LoVo (cell line): ENCODE measurements around the gene ALK.
A peak's percentile ranks its signal among the peaks of the same experiment; 100 is the strongest.

Source experiments
- DNase-seq: peaks from one replicate; pipeline ENCODE4 v3.0.0-alpha.2; 2016; ENCODE audit warnings: low spot score

Gene ALK

DNA sequence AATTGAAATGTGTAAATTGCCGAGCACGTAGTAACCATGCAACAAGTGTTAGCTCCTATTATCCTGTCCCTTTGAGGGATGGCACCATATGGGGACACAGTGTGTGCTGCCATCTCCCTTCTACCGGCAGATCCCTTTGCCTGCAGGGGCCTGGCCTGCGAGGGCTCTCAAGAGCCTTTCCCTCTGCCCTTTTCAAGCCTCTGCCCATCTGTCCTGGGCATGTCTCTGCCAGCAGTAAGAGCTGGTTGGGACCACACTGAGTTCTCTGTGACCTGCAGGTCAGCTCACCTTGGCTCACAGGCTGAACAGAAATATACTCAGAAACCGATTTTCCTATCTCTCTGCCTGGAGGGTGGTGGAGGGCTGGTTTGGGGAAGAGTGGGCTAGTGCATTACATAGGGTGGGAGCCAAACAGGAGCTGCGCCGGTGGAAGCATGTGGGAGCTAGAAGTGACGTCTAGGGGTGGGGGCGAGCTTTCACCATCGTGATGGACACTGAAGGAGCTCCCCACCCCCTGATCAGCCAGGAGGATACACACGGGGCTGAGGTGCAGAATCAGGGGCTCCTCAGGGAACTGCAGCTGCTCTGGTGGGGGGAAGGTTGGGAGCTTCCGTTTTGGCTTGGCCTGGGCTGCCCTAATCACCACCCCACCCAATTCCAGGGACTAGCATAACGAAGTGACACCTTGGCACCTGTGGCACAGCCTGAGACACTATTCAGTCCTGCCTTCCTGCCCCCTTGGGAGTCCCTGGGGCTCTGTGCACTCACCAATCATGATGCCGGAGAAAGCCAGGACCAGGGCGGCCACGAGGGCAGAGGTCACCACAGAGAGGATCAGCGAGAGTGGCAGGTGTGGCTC lies 696.5 kb downstream of the ALK start:
- DNase-seq: no peak

DNA sequence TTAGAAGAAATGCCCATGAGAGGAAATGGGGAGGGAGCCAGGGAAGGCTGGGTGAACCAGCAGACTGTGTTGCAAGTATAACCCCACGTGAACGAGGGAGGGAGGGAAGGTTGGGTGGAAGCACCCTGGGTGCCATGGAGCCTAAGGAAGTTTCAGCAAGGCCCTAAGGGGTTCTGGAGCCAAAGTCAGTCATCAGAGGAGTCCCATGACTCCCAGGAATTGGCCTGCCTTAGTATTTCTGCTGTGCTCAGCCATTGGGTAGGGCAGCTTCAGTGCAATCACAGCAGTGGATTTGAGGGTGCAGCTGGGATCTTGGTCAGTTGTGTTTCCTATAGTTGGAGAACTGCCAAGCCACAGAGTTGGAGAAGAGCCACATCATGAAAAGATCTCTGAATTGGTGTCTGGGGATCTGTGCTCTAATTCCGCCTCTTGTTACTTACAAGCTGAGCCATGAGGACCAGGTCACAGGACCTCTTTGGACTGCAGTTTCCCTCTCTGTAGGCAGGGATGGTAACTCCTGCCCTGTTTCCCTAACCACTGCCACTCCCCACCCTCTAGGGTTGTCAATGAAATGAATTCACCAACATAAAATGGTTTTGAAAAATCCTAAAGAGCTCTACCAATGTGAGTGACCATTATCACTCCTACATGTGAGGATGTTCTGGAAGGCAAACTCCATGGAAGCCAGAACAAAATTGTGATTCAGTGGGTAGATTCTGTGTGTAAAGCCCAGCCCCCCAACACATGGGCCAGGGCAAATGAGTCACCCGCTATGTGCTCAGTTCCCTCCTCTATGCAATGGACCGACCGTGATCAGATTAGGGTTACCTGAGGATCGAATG lies 697.3 kb downstream of the ALK start:
- DNase-seq: peak; percentile 43

DNA sequence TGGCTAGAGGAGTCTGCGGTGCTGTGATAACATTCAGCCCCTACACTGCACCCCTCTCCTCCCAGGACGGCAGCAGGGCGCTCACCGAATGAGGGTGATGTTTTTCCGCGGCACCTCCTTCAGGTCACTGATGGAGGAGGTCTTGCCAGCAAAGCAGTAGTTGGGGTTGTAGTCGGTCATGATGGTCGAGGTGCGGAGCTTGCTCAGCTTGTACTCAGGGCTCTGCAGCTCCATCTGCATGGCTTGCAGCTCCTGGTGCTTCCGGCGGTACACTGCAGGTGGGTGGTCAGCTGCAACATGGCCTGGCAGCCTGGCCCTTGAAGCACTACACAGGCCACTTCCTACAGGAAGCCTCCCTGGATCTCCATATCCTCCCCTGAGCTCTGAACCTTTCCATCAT lies 698.1 kb downstream of the ALK start:
- no peak for DNase-seq

DNA sequence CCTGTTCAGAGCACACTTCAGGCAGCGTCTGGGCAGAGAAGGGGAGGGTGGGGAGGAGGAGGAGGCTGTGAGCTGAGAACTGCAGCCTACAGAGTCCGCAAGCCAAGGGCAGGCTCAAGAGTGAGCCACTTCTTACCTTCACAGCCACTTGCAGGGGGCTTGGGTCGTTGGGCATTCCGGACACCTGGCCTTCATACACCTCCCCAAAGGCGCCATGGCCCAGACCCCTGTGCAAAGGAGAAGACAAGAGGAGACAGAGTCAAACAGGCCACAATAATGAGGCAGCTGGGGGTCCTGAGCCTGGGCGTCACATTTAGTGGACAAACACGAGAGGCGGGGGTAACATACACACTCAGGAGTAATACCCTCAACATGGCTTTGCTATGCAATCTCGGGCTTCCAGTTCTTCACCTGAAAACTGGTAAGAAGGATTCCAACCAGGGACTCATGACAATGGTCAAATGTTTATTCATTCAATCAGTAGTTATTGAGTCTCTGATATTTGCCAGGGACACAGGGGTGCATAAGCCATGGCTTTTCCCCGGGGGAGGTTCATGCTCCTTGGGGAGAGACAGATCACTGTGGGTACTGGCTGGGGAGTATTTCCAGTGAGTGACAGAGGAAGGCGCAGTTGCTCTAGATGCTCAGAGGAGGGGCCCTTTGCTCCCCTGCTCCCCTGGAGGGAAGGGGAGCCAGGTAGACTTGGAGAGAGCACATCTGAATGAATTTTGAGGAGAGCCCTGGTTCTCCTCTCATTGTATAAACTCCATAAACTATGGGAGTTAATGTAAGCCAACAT lies 698.8 kb downstream of the ALK start:
- no peak for DNase-seq

DNA sequence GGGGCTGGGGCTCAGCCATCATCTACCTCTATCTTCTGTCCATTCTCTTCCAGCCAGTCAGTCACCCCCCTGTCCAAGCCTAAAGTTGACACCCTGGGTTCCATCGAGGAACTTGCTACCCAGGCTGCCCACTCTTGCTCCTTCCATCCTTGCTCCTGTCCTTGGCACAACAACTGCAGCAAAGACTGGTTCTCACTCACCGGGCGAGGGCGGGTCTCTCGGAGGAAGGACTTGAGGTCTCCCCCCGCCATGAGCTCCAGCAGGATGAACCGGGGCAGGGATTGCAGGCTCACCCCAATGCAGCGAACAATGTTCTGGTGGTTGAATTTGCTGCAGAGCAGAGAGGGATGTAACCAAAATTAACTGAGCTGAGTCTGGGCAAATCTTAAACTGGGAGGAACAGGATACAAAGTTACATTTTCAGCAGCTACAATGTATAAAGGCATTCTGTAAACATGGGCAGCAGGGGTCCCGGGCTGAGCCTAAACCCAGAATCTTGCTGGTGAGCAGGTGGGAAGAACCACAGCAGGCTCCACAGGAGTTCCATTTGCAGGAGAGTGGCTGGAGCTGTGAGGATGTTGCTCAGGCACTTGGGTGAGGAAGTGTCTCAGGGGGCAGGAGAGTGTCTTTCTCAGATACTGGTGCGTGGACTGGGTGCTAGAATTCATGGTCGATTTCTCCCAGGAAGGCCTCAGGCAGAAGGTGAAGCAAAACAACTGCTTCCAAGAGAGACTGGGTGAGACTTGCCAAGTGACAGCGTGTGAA lies 700.7 kb downstream of the ALK start:
- no peak for DNase-seq

DNA sequence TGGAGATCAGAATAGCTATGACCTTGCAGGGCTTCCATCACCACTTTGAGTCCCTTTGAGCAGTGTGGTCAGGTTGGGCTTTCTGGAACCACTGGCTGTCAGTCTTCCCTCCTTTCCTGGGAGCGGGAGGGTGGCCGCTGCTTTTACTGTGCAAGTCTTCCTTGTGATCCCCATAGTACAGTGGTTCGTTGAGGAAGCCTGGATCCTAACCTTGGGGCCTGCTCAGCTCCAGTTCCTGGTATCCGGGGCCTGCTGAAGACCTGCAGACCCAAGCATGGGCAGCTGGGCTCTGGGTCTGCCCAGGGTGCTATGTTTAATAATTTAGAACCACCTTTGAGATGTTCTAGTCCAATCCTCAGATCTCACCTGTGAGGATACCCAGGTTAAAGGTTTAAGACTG lies 702.0 kb downstream of the ALK start:
- DNase-seq: no peak

DNA sequence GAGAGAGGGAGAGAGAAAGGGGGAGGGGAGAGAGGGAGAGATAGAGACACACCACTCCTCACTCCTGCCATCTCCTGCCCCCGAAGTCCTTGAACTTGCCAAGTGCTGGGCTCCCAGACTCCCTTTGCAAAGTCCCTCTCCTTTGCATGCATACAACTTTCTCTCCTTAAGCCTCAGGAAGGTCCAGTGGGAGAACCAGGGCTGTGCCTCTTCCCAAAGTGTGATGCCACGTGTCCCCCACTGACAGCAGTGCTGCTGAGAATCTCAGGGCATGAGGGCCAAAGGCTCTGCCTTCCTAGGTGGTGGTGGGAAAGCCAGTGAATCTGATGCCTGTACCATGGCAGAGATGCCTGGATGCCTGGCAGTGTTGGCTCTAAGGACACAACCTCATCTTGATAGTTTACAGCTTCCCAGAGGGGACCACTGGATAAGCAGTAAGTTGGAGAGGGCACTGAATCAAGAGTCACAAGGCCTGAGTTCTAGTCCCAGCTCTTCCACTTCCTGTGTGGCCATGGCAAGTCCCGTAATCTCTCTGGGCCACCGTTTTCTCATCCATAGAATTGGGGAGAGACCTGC lies 702.7 kb downstream of the ALK start:
- no peak for DNase-seq

DNA sequence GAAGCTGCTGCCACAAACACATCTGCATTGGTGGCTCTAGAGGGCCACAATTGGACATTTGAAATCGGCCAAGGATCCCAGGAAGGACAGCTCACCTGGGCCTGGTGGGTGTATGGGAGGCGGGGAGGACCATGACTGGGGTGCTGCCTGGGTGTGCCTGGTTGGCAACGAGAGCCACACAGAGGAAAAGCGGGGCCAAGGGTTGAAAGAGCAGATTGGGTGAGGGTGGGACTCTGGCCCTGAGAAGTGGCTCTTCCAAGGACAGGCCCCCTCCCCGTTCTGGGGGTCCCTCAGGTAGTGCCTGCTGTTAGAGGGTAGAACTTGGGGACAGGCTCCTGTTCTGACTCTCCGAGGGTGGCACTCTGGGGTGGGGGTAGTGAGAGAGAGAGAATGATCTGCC lies 703.3 kb downstream of the ALK start:
- DNase-seq: no peak

DNA sequence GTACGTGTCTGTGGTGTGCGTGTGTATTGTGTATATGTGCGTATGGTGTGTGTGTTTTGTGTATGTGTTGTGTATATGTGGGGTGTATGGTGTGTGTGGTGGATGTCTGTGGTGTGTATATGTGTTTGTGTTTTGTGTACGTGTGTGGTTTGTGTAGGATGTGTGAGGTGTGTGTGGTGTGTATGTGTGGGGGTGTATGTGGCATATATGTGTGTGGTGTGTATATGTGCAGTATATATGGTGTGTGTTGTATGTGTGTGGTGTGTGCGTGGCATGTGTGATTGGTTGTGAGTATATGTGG lies 704.8 kb downstream of the ALK start:
- no peak for DNase-seq

DNA sequence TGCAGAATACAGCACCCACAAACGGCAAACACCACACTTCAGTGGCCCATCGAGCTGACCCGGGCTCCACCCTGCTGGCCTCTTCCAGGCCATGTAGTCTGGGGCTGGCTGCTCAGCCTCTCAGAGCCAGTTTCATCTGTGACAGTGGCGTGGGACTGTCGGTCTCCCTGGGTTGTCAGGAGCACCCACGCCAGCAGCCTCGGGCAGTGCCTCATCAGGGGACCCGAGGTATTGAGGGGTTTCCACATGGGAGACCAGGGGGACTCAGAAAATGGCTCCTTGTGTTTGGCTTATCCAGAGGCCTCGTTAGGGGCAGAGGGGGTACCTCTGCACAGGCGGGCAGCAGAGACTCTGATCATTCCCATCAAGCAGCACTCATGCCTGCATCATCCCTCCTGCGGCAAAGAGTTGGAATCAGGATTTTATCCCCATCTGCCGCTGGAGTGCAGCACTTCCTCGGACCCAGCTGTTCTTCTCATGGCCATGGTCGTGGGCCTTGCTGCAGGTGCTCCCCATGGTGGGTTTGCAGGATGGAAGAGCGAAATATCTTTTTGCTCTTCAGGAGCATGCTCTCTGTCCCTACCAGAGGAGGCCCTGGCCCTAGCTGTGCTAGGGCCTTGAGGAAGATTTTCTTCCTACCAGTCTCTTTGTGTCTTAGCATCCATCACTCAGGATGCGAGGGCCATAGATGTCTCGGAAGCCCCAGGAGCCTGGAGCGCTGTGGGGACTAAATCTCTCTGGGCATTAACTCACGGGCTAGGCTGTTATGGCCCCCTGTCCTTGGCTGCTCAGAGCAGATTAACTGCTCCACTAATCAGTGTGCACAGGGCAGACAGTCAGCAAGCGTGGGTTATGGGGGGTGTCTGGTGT lies 705.4 kb downstream of the ALK start:
- no peak for DNase-seq

DNA sequence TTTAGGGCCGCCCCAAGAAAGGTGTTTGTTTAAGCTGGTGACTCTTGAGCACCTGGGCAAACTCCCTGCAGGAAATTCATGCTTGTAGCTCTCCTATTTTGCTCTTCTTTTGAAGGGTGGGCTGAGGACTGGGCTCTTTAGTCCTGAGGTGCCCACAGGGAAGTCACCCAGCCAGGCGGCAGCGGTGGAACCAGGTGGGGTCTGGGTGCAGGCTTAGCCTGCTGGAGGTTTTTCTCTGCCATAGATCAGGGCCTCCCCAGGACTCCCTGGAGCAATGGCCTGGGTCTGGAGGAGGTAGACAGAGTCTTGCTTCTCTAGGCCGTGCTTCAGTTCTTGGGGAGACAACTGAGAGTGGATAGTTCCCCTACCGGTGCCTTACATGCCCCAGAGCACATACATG lies 706.3 kb downstream of the ALK start:
- DNase-seq: no peak

DNA sequence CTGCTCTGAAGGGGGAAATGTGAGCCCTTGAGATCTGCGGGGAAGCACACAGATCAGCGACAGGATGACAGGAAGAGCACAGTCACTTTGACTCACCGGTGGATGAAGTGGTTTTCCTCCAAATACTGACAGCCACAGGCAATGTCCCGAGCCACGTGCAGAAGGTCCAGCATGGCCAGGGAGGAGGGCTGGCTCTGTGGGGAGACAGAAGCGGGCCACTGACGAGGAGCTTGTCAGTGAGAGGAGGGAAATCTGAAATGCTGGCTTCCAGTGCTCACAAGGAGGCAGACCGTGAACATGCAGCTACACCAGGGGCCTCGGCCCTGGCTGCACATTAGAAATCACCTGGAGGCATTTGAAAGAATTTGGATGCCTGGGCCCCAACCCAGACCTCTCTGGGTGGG lies 707.5 kb downstream of the ALK start:
- DNase-seq: no peak

DNA sequence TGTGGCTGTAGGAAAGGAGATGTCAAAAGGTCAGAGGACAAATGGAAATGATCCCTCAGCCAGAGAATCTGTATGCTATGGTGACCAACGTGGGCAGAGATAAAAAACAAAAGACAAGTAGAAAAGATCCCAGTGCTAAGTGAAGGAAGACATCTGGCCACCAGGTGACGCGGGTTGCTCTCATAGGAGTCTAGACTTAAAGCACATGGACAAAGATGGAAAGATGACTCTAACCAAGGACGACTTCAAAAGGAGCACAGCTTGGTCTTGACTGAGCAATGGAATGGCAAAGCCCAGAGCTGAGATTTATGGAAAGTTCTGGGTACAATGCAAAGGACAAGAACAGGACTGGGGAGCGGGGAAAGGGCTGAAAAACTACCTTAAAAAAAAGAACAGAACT lies 709.4 kb downstream of the ALK start:
- DNase-seq: no peak

DNA sequence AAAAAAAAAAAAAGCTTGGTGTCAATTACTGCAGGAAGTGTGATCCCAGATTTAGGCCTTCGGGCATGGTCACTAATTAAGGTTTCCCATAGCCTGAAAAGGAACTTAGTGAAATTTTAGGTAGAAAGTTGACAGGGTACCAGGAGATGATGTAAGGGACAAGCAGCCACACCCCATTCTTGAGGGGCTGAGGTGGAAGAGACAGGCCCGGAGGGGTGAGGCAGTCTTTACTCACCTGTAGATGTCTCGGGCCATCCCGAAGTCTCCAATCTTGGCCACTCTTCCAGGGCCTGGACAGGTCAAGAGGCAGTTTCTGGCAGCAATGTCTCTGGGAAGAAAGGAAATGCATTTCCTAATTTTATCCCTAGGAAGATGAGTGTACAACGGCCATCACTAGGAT lies 711.8 kb downstream of the ALK start:
- DNase-seq: no peak

DNA sequence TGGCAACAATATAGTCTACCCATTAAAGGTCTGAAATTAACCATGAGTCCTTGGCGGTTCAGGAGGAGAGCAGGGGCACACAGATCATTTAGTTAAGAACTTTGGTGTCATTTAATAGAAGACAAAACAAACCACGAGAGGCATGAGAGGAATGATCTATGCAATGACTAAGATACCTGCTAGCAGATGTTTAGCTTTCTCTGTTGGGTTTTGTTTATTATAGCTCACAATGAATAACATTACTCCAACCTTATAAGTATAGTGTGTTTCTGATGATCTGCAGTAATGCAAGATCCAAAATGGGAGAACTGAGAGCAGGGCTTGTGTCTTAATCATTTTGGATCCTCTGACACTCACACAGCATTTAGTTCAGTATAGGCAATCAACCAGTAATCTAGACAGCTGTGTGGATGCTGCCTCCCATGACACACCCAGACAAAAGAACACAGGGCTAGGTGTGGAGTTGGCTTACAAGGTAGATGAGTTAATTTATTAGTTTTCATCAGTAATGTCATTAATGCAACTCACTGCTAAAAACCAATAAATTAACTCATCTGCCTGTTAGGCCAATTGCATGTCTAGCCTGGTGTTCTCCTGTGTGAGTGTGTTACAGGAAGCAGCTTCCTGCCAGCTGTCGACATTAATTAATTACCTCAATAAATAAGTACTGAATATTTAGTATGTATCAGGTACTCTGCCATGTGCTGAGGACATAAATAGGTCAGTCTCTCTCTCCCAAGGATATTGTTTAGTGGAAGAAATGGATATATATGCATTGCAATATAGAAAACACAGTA lies 713.8 kb downstream of the ALK start:
- no peak for DNase-seq

DNA sequence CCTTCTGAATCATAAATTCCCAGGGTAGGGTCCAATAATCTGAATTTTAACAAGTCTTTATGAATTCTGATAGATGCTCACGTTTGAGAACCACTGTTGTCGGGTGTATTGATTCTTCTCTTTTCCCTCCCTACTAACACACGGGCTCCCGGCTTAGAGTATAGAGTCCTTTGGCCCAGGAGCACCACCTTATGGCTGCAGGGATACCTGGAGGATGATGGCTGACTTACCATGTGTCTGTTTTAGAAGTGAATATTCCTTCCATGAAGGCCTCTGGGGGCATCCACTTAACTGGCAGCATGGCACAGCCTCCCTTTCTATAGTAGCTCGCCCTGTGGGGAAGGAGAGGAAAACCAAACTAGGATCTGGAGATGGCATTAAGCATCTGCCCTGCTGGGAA lies 714.4 kb downstream of the ALK start:
- no peak for DNase-seq

DNA sequence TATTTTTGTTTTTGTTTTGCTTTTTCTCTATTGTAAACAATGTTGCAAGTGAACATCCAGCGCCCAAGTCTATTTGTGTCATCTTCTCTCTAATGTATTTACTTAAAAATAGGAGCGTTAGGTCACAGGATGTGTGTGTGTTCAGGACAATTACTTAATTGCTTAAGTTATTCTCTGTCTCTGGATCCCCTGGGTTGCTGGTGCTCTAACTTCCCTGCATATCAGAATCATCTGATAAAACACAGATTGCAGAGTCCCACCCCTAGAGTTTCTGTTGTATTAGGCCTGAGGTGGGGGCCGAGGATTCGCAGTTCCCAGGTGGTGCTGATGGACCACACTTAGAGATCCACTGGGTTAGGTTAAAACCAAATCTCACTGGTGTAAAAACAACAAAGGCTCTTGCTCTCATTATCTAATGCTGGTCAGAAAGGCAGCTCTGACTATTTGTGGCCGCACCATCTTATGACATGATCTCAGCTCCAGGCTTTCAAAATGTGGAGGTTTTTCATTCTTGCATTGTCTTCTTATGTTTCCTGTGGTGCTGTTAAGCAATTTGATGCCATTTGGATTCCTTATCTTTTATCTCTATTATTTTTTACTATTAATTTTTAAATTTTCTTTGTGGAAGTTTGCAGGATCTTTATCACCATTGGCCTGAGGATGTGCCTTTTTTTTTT lies 718.4 kb downstream of the ALK start:
- no peak for DNase-seq

DNA sequence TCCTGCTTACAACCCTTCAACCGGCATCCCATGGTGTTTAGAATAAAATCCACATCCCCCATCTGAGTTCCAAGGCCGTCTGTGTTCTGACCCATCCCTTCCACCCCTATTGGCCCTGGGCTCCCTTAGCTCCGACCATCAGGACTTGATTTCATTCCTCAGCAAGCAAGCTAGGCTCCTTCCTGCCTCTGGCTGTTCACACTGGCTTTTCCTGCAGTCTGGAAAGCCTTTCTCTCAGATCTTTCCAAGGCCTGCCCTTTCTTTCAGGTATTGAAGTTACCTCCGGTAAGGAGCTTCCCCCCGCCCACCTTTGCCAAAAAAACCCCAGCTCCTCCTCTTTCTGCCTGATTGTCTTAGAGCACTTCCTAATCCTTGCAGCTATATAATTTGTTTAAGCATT lies 719.4 kb downstream of the ALK start:
- DNase-seq: no peak
